Inferior parietal cortex (tissue), 1 donor: ENCODE data around the gene LPP.

Experiments used
- DNase-seq: peaks from one replicate; pipeline ENCODE4 v3.0.0-alpha.2; 2016; ENCODE audit errors: extremely low spot score

The LPP gene

DNA sequence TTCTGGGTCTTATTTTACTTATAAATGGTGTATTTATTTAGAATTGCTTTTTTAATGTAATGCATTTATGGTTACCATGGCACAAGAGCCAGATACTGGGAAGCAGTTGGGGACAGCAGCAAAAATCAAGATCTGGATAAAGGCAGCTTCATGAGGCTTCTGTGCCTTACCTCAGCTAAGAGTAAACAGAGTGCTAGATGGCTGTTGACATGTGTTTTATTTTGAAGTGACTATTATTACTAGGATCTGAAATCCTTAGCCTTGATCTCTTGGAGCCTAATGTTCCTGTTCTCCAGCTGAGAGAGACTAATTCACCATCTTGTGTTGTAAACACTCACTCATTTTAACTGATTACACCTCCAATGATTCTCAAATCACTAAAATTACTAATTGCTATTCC, 317.8 kb downstream of the LPP start:
- no peak for DNase-seq

- DNase-seq: no peak
Observed at GRCh38 chr3:188472336-188472735, 318.4 kb downstream of the LPP start.

GRCh38 chr3:188473045-188473444, 319.1 kb downstream of the LPP start:
- no peak for DNase-seq

- no peak for DNase-seq
Observed at GRCh38 chr3:188473591-188474288, 319.8 kb downstream of the LPP start.

GRCh38 chr3:188476935-188477334, 323.0 kb downstream of the LPP start:
- no peak for DNase-seq

- DNase-seq: no peak
Observed at GRCh38 chr3:188480011-188480410, 326.1 kb downstream of the LPP start.

- no peak for DNase-seq
Observed at GRCh38 chr3:188482929-188483328, 329.0 kb downstream of the LPP start.

- DNase-seq: no peak
Observed at GRCh38 chr3:188486126-188486525, 332.2 kb downstream of the LPP start.

- no peak for DNase-seq
Observed at GRCh38 chr3:188486952-188487351, 333.0 kb downstream of the LPP start.

GRCh38 chr3:188487652-188488051, 333.7 kb downstream of the LPP start:
- DNase-seq: no peak

DNA sequence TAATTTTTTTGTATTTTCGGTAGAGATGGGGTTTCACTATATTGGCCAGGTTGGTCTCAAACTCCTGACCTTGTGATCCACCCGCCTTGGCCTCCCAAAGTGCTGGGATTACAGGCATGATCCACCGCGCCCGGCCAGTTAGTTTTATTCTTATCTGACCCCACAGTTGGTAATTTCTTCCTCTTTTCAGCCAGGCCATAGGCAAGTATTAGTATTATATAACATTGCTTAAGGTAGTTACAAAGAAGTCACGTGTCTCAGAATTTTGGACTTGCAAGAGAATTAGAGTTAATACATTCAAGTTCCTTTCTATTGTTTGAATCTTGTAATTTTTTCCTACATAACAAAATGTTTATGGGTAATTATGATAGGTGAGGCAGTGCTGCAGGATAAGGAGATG, 334.8 kb downstream of the LPP start:
- DNase-seq: no peak

DNA sequence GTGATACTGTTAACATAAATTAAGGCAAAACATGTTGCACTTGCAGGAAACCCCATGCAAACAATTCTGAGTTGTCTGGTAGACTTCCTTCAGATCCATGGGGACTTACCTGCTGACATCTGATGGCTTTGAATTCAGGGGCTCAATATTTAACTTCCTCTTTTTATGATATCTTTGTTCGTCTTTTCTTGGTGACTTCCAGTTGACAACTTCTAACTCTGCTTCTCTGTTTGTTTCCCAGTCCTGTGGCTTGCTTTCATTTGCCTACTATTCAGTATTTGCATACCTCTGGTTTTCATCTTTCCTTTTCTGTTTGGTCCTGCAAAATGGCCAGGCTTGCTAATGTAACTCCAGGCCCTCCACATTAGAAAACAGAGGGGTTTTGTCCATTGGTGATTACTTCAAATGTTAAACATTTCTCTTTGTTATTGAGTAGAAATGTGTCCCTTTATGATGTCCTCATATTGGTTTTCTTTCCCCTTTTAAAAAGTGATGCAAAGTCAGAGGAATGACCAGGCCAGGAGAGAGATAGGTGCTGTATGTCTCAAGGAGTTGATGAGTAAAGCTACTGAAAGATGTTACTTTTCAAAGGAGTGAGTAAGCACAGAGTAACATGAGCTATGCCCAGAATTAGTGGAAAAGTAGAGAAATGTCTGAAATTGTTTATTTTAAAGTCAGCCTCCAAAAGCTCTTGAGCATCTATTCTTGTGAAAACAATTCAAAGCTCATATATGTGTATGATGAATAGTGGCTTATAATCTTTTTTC, 335.9 kb downstream of the LPP start:
- no peak for DNase-seq

DNA sequence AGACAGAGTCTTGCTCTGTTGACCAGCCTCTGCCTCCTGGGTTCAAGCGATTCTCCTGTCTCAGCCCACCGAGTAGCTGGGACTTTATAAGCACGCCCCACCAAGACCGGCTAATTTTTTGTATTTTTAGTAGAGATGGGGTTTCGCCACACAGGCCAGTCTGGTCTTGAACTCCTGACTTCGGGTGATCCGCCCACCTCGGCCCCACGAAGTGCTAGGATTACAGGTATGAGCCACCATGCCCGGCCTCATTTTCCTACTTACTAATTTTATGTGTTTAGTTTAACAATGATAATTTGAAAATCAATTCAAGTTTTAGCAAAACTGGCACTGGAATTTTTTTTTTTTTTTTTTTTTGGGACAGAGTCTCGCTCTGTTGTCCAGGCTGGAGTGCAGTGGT, 336.5 kb downstream of the LPP start:
- no peak for DNase-seq

DNA sequence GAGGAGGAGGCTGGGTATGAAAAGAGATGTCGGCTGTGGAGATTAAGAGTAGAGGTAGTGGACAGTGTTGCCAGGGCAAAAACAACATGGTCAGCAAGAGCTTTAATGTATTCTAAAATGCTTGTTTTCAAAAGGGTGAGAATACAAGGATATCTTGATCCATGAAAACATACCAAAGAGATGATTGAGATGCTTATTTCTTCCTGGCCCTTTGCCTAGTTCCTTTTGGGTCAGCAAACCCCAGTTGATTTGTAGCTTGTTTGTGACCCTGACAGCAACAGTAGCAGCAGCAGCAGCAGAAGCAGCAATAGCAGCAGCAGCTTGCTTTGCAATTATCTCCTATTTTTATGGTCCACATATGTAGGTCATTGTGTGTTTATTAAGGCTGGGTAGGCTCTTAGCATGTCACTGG, 337.3 kb downstream of the LPP start:
- no peak for DNase-seq

- DNase-seq: no peak
Observed at GRCh38 chr3:188496390-188496789, 342.4 kb downstream of the LPP start.

DNA sequence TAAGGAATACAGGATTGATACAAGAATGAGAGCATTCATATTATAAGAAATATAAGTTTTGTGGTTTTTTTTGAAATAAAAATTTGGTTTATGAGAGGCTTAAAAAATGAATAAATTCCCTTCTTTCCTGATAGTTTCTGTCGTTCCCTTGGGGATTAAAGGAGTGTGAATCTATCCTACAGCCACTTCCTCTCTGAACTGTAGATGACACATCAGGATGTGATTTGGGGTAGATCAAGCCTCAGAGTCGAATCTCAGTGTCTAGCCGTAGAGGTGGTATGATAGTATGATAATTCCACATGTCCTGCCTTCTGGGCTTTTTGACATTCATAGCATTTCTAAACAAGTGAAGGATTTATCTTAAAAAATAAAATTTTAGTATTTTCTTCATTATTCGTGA, 343.1 kb downstream of the LPP start:
- no peak for DNase-seq

- DNase-seq: no peak
Observed at GRCh38 chr3:188503647-188504046, 349.7 kb downstream of the LPP start.

- no peak for DNase-seq
Observed at GRCh38 chr3:188505151-188505550, 351.2 kb downstream of the LPP start.

GRCh38 chr3:188505911-188506310, 352.0 kb downstream of the LPP start:
- no peak for DNase-seq

DNA sequence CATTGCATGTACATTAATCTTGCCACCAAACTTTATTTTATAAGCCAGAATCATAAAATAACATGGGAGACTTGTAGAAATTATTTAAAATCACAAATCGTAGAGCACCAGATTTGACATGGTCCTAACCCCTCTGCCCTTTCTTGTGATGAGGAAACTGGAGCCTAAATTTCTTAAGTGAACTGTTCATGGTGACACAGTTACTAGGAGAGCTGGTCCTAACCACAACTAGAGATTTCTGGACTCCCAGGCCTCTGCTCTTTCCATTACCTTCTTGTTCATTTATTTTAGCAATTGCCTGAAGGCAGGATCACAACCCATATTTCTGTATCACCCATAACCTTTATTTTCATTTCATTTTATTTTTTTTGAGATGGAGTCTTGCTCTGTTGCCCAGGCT, 352.5 kb downstream of the LPP start:
- DNase-seq: no peak

GRCh38 chr3:188507244-188507720, 353.3 kb downstream of the LPP start:
- peak; percentile 37 for DNase-seq

DNA sequence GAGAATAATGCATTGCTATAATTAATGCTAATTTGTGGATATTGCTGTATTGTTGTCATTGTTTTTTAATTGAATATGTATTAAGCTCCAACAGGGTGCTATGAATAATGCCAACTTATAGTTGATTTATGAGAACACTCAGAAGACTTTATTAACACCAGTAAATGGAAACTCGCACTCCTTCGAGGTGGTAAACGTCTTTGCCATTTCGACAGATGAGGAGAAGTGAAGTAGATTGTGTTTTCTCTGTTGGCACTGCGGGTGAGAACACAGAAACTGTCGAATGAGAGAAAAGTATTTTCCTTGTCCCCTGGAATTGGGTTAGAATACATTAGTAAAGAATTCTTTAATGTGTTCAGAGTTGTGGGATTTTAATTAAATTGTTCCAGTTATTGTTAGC, 354.5 kb downstream of the LPP start:
- DNase-seq: no peak

DNA sequence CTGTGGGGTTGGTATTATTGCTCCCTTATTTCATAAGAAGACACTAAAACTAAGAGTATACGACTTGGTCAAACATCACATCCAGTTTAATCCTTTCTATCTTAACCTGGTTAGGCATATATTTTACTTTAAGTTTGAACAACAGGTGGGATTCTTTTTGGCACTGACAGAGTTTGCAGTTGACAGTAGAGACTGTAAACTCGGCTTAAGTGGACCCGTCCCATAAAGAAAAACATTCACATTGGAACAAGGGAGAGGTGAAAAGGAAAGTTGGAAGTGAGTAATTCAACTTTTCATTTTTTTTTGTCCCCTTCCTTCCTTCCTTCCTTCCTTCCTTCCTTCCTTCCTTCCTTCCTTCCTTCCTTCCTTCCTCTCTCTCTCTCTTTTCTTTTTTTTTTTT, 355.4 kb downstream of the LPP start:
- DNase-seq: no peak
